Heart left ventricle (tissue), 16 donors: ENCODE data around the gene IRF2. TPM values are rescaled to one million over a fixed set of nuclear protein-coding genes. Genes with fewer than 3 reads are reported as not detected.

ENCODE experiments used
- ATAC-seq, 4 donors: fragments of 200-7000 bp; cut with Tn5 transposase; one replicate each; pipeline ENCODE4 v1.9.1; 2020 to 2022; ENCODE audit warnings: moderate library complexity in 4 of 4, mild to moderate bottlenecking in 3 of 4, moderate number of reproducible peaks in 1 of 4
- DNase-seq, 5 donors: peaks; one replicate each; pipeline ENCODE4 v3.0.0-alpha.2; 2020
- H3K27ac ChIP-seq, 12 donors: fragments of 200-600 bp; sonication (generic) in 4 of 12; one replicate each; pipeline versions ENCODE4 v1.5.0 to v1.8.0; 2016 to 2022; ENCODE audit warnings: mild to moderate bottlenecking in 2 of 12
- H3K27me3 ChIP-seq, 9 donors: fragments of 200-600 bp; sonication (generic) in 2 of 9; one replicate each; pipeline versions ENCODE4 v1.5.1 to v1.8.0; 2016 to 2022; ENCODE audit warnings: mild to moderate bottlenecking in 3 of 9
- H3K36me3 ChIP-seq, 9 donors: fragments of 200-600 bp; sonication (generic) in 2 of 9; one replicate each; pipeline versions ENCODE4 v1.5.0 to v1.8.0; 2018 to 2022; ENCODE audit warnings: mild to moderate bottlenecking in 2 of 9
- H3K4me1 ChIP-seq, 12 donors: fragments of 200-600 bp; sonication (generic) in 4 of 12; one replicate each; pipeline versions ENCODE4 v1.5.0 to v1.8.0; 2016 to 2022; ENCODE audit warnings: mild to moderate bottlenecking in 3 of 12
- H3K4me3 ChIP-seq, 12 donors: fragments of 200-600 bp; sonication (generic) in 4 of 12; one replicate each; pipeline versions ENCODE4 v1.5.0 to v1.8.0; 2017 to 2022; ENCODE audit warnings: mild to moderate bottlenecking in 9 of 12, moderate library complexity in 4 of 12
- H3K9me3 ChIP-seq, 12 donors: fragments of 200-600 bp; sonication (generic) in 4 of 12; one replicate each; pipeline versions ENCODE4 v1.5.0 to v1.8.0; 2016 to 2022; ENCODE audit warnings: mild to moderate bottlenecking in 1 of 12
- CTCF ChIP-seq, 12 donors: fragments of 200-600 bp; sonication (generic) in 4 of 12; IDR thresholded peaks; one replicate each; pipeline versions ENCODE4 v1.5.0 to v1.8.0; 2018 to 2022; ENCODE audit warnings: antibody characterized with exemption in 12 of 12, mild to moderate bottlenecking in 5 of 12
- POLR2A ChIP-seq, 2 donors: fragments of 450-650 bp; IDR thresholded peaks; one replicate each; pipeline ENCODE4 v1.6.1; 2017; ENCODE audit warnings: antibody characterized with exemption in 2 of 2, mild to moderate bottlenecking in 2 of 2, moderate library complexity in 2 of 2
- WGBS, 4 donors: extraction: QIAGEN DNeasy Blood & Tissue Kit in 2 of 4; methylation state at CpG; one replicate each; pipeline versions ENCODE4 v1.1.5 to v1.1.7; 2013 to 2018; 5-methylcytosine and 5-hydroxymethylcytosine counted together
- intact Hi-C, 10 donors: fragments of 100-400 bp; cut with DNase I; formaldehyde crosslinking; loops; one replicate each; pipeline versions ENCODE4 v1.11.1 to v1.14.2; 2022
- polyA plus RNA-seq, 2 donors: library from polyadenylated mRNA; stranded (reverse); fragments of 200-250 nt; gene quantifications; one replicate each; pipeline ENCODE4 v1.2.3, GENCODE V29; 2013
- total RNA-seq, 9 donors: library from RNA; depleted of rRNA in 2 of 9; stranded (reverse); fragments of >200 nt in 2 of 9; fragmentation: NEBNext Ultra II Directional in 3 of 9; extraction: Animal tissue kit (Norgen Biotek cat#: 25700) in 3 of 9; gene quantifications; one replicate each; pipeline versions ENCODE4 v1.1.0 to v1.2.4, GENCODE V29; 2016 to 2023
- donor health status: ischemic (EF 13 %, LVEDD 7.1; RV severe dilation, severe dysfunction).
- donor health status: healthy with polysubstance abuse.
- donor health status: DM: no; HTN: yes; CAD: no.
- donor health status: DM: no; HTN: no; CAD: no.
- donor health status: ischemic (EF 25% LVEDD 6.9; RV normal size, moderate dysfunction).
- donor health status: ischemic (EF 25% LVEDD 5.7; RV mildly dilated, moderate dysfunction).
- donor health status: healthy.
- donor health status: DM: yes; HTN: yes; CAD: no.
- donor health status: ischemic (EF 35%, LVEDD 5.7; RV mildly dilated, moderate dysfunction).
- donor health status: nonischemic (EF 11% LVEDD 7.7; RV severe dilation, severe dysfunction).
- donor health status: DM: yes; HTN: yes; CAD: no.
- donor health status: PGD.
- donor health status: ischemic (EF 29% LVEDD 5.4; RV normal size, mild dysfunction).
- donor health status: nonischemic (EF 23%, LVEDD 6.1; RV moderate dilation, normal function).

IRF2 gene
- total and polyA plus RNA-seq, 11 donors: 11.5 to 47.2 (median 26.0) TPM

- H3K9me3 ChIP-seq: no peaks in the 10 kb centered on the region
- DNase-seq (no peak), ATAC-seq (no peak)
- WGBS, 4 donors: 72 to 78% (median 75%) methylated on average over 2 of the region's 2 CpGs
- H3K27ac ChIP-seq: no peak overlapping the region
- peaks cover 0 to 29% (median 0%) of the 10 kb centered on the region in 9 donors for H3K36me3 ChIP-seq
- TF ChIP-seq CTCF (IDR thresholded peaks at IDR 0.05) (no peak), POLR2A (IDR thresholded peaks at IDR 0.05) (no peak)
- peaks cover 11 to 85% (median 69%) of the 10 kb centered on the region in 12 donors for H3K4me1 ChIP-seq
- H3K27me3 ChIP-seq: no peaks in the 10 kb centered on the region
- H3K4me3 ChIP-seq: no peak overlapping the region
- intact Hi-C loops: loop anchor here in 1 of 10 donors (5.0 to 10.0 kb wide), 2 partner anchors 54 to 178 kb away; partner anchors contain the start of genes CASP3 and PRIMPOL
Measured at GRCh38 chr4:184466634-184467033, 7.7 kb downstream of the IRF2 start.

GRCh38 chr4:184464759-184465454 lies 9.4 kb downstream of the IRF2 start:
- 63 to 74% (median 70%) methylated on average over 5 of the region's 5 CpGs for WGBS, 4 donors
- no peak for DNase-seq
- H3K9me3 ChIP-seq: no peaks in the 10 kb centered on the region
- H3K36me3 ChIP-seq: peaks cover 0 to 28% (median 0%) of the 10 kb centered on the region in 9 donors
- peaks cover 4 to 84% (median 66%) of the 10 kb centered on the region in 12 donors for H3K4me1 ChIP-seq
- peak in 3 of 4 donors; percentile 19 to 49 (median 36) for ATAC-seq
- H3K27me3 ChIP-seq: no peaks in the 10 kb centered on the region
- no peak overlapping the region for H3K4me3 ChIP-seq
- peak overlapping the region in 2 of 12 donors; percentile 5 to 18 for H3K27ac ChIP-seq
- TF ChIP-seq CTCF (IDR thresholded peaks at IDR 0.05): no peak
- TF ChIP-seq POLR2A (IDR thresholded peaks at IDR 0.05): no peak
- intact Hi-C loops: loop anchor here in 1 of 10 donors (5.0 to 10.0 kb wide), 2 partner anchors 53 to 180 kb away; partner anchors contain the start of genes CASP3 and PRIMPOL

- peaks cover 0 to 22% (median 0%) of the 10 kb centered on the region in 9 donors for H3K36me3 ChIP-seq
- H3K9me3 ChIP-seq: no peaks in the 10 kb centered on the region
- no peak overlapping the region for H3K4me3 ChIP-seq
- H3K27me3 ChIP-seq: no peaks in the 10 kb centered on the region
- intact Hi-C loops: loop anchor here in 1 of 10 donors (10.0 kb wide), 1 partner anchor 181 kb away; the partner anchor contains the start of genes CASP3 and PRIMPOL
- DNase-seq (no peak), ATAC-seq (no peak)
- WGBS, 4 donors: 95 to 97% (median 96%) methylated on average over 5 of the region's 5 CpGs
- H3K4me1 ChIP-seq: peaks cover 7 to 77% (median 62%) of the 10 kb centered on the region in 12 donors
- no peak for TF ChIP-seq CTCF (IDR thresholded peaks at IDR 0.05)
- TF ChIP-seq POLR2A (IDR thresholded peaks at IDR 0.05): no peak
- no peak overlapping the region for H3K27ac ChIP-seq
Measured at GRCh38 chr4:184463856-184464255, 10.5 kb downstream of the IRF2 start.

- no peaks in the 10 kb centered on the region for H3K9me3 ChIP-seq
- 96 to 98% (median 97%) methylated on average over 2 of the region's 2 CpGs for WGBS, 4 donors
- peaks cover 0 to 20% (median 0%) of the 10 kb centered on the region in 9 donors for H3K36me3 ChIP-seq
- no peak overlapping the region for H3K27ac ChIP-seq
- TF ChIP-seq CTCF (IDR thresholded peaks at IDR 0.05) (no peak), POLR2A (IDR thresholded peaks at IDR 0.05) (no peak)
- no peaks in the 10 kb centered on the region for H3K27me3 ChIP-seq
- H3K4me3 ChIP-seq: no peak overlapping the region
- DNase-seq (no peak), ATAC-seq (no peak)
- intact Hi-C loops: loop anchor here in 1 of 10 donors (10.0 kb wide), 1 partner anchor 182 kb away; the partner anchor contains the start of genes CASP3 and PRIMPOL
- peaks cover 12 to 83% (median 63%) of the 10 kb centered on the region in 12 donors for H3K4me1 ChIP-seq
Measured at GRCh38 chr4:184463158-184463557, 11.2 kb downstream of the IRF2 start.
